CD4-positive, alpha-beta T cell (primary cell): ENCODE results near the gene SHPK. TPM values are rescaled to one million over a fixed set of nuclear protein-coding genes. Genes with fewer than 3 reads are reported as not detected.

Source experiments
- ATAC-seq: fragments of 200-7000 bp; cut with Tn5 transposase; one replicate; pipeline ENCODE4 v1.10.0; 2022; ENCODE audit warnings: mild to moderate bottlenecking; ENCODE audit not compliant: poor library complexity
- CTCF ChIA-PET: fragments of 350-600 bp; sonication (Branson Sonifier 250); formaldehyde crosslinking; loops from one replicate; lab custom pipeline; 2021; ENCODE audit warnings: antibody characterized with exemption, inconsistent platforms; lab: Charles Lee
- POLR2A ChIA-PET: fragments of 350-600 bp; sonication (Branson Sonifier 250); formaldehyde crosslinking; loops from one replicate; lab custom pipeline; 2021; ENCODE audit warnings: antibody characterized with exemption, inconsistent platforms; lab: Charles Lee
- DNase-seq, 14 experiments: peaks; one replicate each; pipeline ENCODE4 v3.0.0-alpha.2; 2013 to 2020; ENCODE audit warnings: mixed read lengths in 2 of 14
- H3K27ac ChIP-seq, 2 donors: one replicate each; pipeline versions ENCODE4 v1.5.1 to v1.7.0; 2013; ENCODE audit warnings: low read length in 2 of 2, low read depth in 1 of 2, mild to moderate bottlenecking in 1 of 2
- H3K27me3 ChIP-seq, 2 experiments: 1 replicate in 1 of 2; 2 replicates in 1 of 2; pipeline versions ENCODE4 v1.6.1 to v1.7.0; 2013; ENCODE audit warnings: low read length in 2 of 2, control low read depth in 1 of 2, mild to moderate bottlenecking in 1 of 2, moderate library complexity in 1 of 2; ENCODE audit not compliant: insufficient read depth in 2 of 2, control insufficient read depth in 1 of 2
- H3K36me3 ChIP-seq: one replicate; pipeline ENCODE4 v1.6.1; 2013; ENCODE audit warnings: low read length, control low read depth; ENCODE audit not compliant: insufficient read depth
- H3K4me1 ChIP-seq: one replicate; pipeline ENCODE4 v1.6.1; 2013; ENCODE audit warnings: low read length, control low read depth; ENCODE audit not compliant: insufficient read depth
- H3K4me3 ChIP-seq: one replicate; pipeline ENCODE4 v1.5.1; 2013; ENCODE audit warnings: mild to moderate bottlenecking, low read length, moderate library complexity
- H3K9me3 ChIP-seq, 2 experiments: 1 replicate in 1 of 2; 2 replicates in 1 of 2; pipeline versions ENCODE4 v1.6.1 to v1.7.0; 2013; ENCODE audit warnings: low read length in 2 of 2, mild to moderate bottlenecking in 2 of 2, control low read depth in 1 of 2, moderate library complexity in 1 of 2; ENCODE audit not compliant: control insufficient read depth in 1 of 2, insufficient read depth in 1 of 2
- H3K27ac Mint-ChIP-seq: one replicate; pipeline ENCODE4 v1.8.0; 2020; ENCODE audit warnings: mixed read lengths
- H3K27me3 Mint-ChIP-seq: one replicate; pipeline ENCODE4 v1.8.0; 2021; ENCODE audit warnings: mixed read lengths
- H3K36me3 Mint-ChIP-seq: one replicate; pipeline ENCODE4 v1.8.0; 2021; ENCODE audit warnings: low read depth, mixed read lengths
- H3K4me1 Mint-ChIP-seq: one replicate; pipeline ENCODE4 v1.8.0; 2021; ENCODE audit warnings: low read depth, mixed read lengths
- H3K4me3 Mint-ChIP-seq: one replicate; pipeline ENCODE4 v1.8.0; 2020; ENCODE audit warnings: mild to moderate bottlenecking, mixed read lengths
- H3K9me3 Mint-ChIP-seq: one replicate; pipeline ENCODE4 v1.8.0; 2020; ENCODE audit warnings: mixed read lengths
- CTCF ChIP-seq: fragments of 200-600 bp; IDR thresholded peaks from one replicate; pipeline ENCODE4 v1.8.0; 2022; ENCODE audit warnings: antibody characterized with exemption, mild to moderate bottlenecking
- intact Hi-C, 2 experiments: fragments of 100-400 bp; cut with DNase I in 1 of 2; cut with micrococcal nuclease in 1 of 2; formaldehyde crosslinking; loops; one replicate each; pipeline versions ENCODE4 v1.15.1 to v1.9.0; 2023 to 2025; cut with DNase I, micrococcal nuclease
- total RNA-seq, 174 experiments: library from RNA in 2 of 174; stranded (reverse) in 2 of 174; gene quantifications; one replicate each; pipeline ENCODE4 v1.2.3 and lab custom pipeline; 2021 to 2026

SHPK gene
- total RNA-seq, 2 experiments from 2014 or later: 3.4 TPM

GRCh38 chr17:3632287-3632686, 3.8 kb downstream of the SHPK start:
- no peak for TF ChIP-seq CTCF
- Histone ChIP-seq H3K27me3 (no peaks in the 10 kb centered on the region), H3K4me1 (peaks cover 21% of the 10 kb centered on the region), H3K9me3 (no peaks in the 10 kb centered on the region), H3K36me3 (peaks cover 25% of the 10 kb centered on the region), H3K4me3 (no peak overlapping the region), H3K27ac (no peak overlapping the region)
- ChIA-PET POLR2A (no interaction called here), CTCF (interaction anchor here (0.6 kb wide), 1 partner anchor 130 kb away, joined by 3 read pairs; no protein-coding TSS in a partner anchor)
- peaks cover 41% of the 10 kb centered on the region for H3K36me3 Mint-ChIP-seq
- H3K27ac Mint-ChIP-seq: no peak overlapping the region
- no peak overlapping the region for H3K4me3 Mint-ChIP-seq
- H3K27me3 Mint-ChIP-seq: no peaks in the 10 kb centered on the region
- ATAC-seq (no peak), DNase-seq (no peak)
- H3K4me1 Mint-ChIP-seq: peaks cover 15% of the 10 kb centered on the region
- intact Hi-C loops: loop anchor here in 1 of 2 experiments (10.0 kb wide), 1 partner anchor 917 kb away; the partner anchor contains the start of gene CLUH
- H3K9me3 Mint-ChIP-seq: no peaks in the 10 kb centered on the region

- peaks cover 16% of the 10 kb centered on the region for H3K4me1 ChIP-seq
Observed at GRCh38 chr17:3630781-3631180, 5.3 kb downstream of the SHPK start.

GRCh38 chr17:3627769-3628167, 8.3 kb downstream of the SHPK start:
- ATAC-seq: no peak
- CTCF ChIA-PET: no interaction called here

More at GRCh38 chr17:3630781-3631180, 5.3 kb downstream of the SHPK start:
- Histone ChIP-seq H3K36me3 (peaks cover 29% of the 10 kb centered on the region), H3K9me3 (no peaks in the 10 kb centered on the region), H3K27ac (no peak overlapping the region), H3K4me3 (no peak overlapping the region), H3K27me3 (no peaks in the 10 kb centered on the region)
- H3K27me3 Mint-ChIP-seq: no peaks in the 10 kb centered on the region
- DNase-seq: no peak
- POLR2A ChIA-PET: interaction anchor here (0.6 kb wide), 1 partner anchor 467 kb away, joined by 3 read pairs; no protein-coding TSS in a partner anchor
- TF ChIP-seq CTCF: no peak
- H3K27ac Mint-ChIP-seq: no peak overlapping the region
- ATAC-seq: no peak
- CTCF ChIA-PET: no interaction called here
- no peaks in the 10 kb centered on the region for H3K9me3 Mint-ChIP-seq
- H3K4me3 Mint-ChIP-seq: no peak overlapping the region
- intact Hi-C loops: loop anchor here in 1 of 2 experiments (10.0 kb wide), 1 partner anchor 916 kb away; the partner anchor contains the start of gene CLUH
- peaks cover 12% of the 10 kb centered on the region for H3K4me1 Mint-ChIP-seq
- H3K36me3 Mint-ChIP-seq: peaks cover 49% of the 10 kb centered on the region

More at GRCh38 chr17:3627769-3628167, 8.3 kb downstream of the SHPK start:
- H3K27me3 ChIP-seq: no peaks in the 10 kb centered on the region
- no peak for TF ChIP-seq CTCF
- Mint-ChIP-seq H3K4me3 (no peak overlapping the region), H3K36me3 (peaks cover 63% of the 10 kb centered on the region), H3K27ac (no peak overlapping the region), H3K4me1 (no peaks in the 10 kb centered on the region), H3K9me3 (no peaks in the 10 kb centered on the region), H3K27me3 (no peaks in the 10 kb centered on the region)
- no peaks in the 10 kb centered on the region for H3K9me3 ChIP-seq
- no peak overlapping the region for H3K27ac ChIP-seq
- peaks cover 47% of the 10 kb centered on the region for H3K36me3 ChIP-seq
- intact Hi-C loops: no loop called here
- no peaks in the 10 kb centered on the region for H3K4me1 ChIP-seq
- no peak overlapping the region for H3K4me3 ChIP-seq
- POLR2A ChIA-PET: interaction anchor here (2.1 kb wide), 1 partner anchor 9 kb away, joined by 6 read pairs; the partner anchor contains the start of genes CTNS and SHPK
- no peak for DNase-seq
